Gastrocnemius medialis (tissue), 4 donors: Measurements from ENCODE around the gene GAPVD1. TPM values are rescaled to one million over a fixed set of nuclear protein-coding genes. Genes with fewer than 3 reads are reported as not detected.

Experiments
- ATAC-seq, 2 donors: fragments of 150-250 bp; one replicate each; pipeline ENCODE4 v1.9.1; 2016
- DNase-seq, 2 donors: peaks; one replicate each; pipeline ENCODE4 v3.0.0-alpha.2; 2019
- H3K27ac ChIP-seq, 4 donors: fragments of 200-600 bp; sonication (generic); 1 replicate in 1 of 4; 2 replicates in 3 of 4; pipeline ENCODE4 v1.5.1; 2016 to 2018; ENCODE audit warnings: mild to moderate bottlenecking in 2 of 4, moderate library complexity in 1 of 4
- H3K27me3 ChIP-seq, 3 donors: fragments of 200-600 bp; sonication (generic) in 2 of 3; 1 replicate in 1 of 3; 2 replicates in 2 of 3; pipeline versions ENCODE4 v1.5.1 to v1.6.0; 2016 to 2019; ENCODE audit warnings: mild to moderate bottlenecking in 1 of 3, moderate library complexity in 1 of 3
- H3K36me3 ChIP-seq, 2 donors: fragments of 200-600 bp; sonication (generic) in 1 of 2; one replicate each; pipeline ENCODE4 v1.5.1; 2017 to 2018
- H3K4me1 ChIP-seq, 2 donors: fragments of 200-600 bp; sonication (generic) in 1 of 2; one replicate each; pipeline ENCODE4 v1.5.1; 2016 to 2017; ENCODE audit warnings: mild to moderate bottlenecking in 2 of 2
- H3K4me3 ChIP-seq, 4 donors: fragments of 200-600 bp; sonication (generic) in 3 of 4; 1 replicate in 1 of 4; 2 replicates in 3 of 4; pipeline ENCODE4 v1.5.1; 2016 to 2019; ENCODE audit warnings: mild to moderate bottlenecking in 2 of 4
- H3K9me3 ChIP-seq, 3 donors: fragments of 200-600 bp; sonication (generic) in 2 of 3; 1 replicate in 1 of 3; 2 replicates in 2 of 3; pipeline ENCODE4 v1.5.1; 2016 to 2019
- POLR2A ChIP-seq, 2 donors: fragments of 450-650 bp; IDR thresholded peaks; one replicate each; pipeline ENCODE4 v1.6.1; 2017; ENCODE audit warnings: antibody characterized with exemption in 2 of 2, mild to moderate bottlenecking in 2 of 2, moderate library complexity in 2 of 2
- in situ Hi-C, 4 donors: fragments of 200-750 bp; cut with MboI; loops; one replicate each; pipeline versions ENCODE4 v1.15.0 to v1.8.0; 2017; ENCODE audit warnings: low sequenced_read_pairs in 4 of 4
- intact Hi-C: fragments of 100-400 bp; cut with DNase I; formaldehyde crosslinking; loops from one replicate; pipeline ENCODE4 v1.15.1; 2023; ENCODE audit warnings: low total_unique reads
- total RNA-seq, 4 donors: library from RNA; depleted of rRNA; stranded (reverse); fragments of >200 nt; gene quantifications; one replicate each; pipeline versions ENCODE4 v1.1.0 to v1.2.3, GENCODE V29; 2016
- TF ChIP-seq, protein P1 (sequence below), 5 experiments: fragments of 450-650 bp in 3 of 5; fragments of 200-600 bp in 2 of 5; sonication (generic) in 2 of 5; IDR thresholded peaks in 4 of 5; conservative IDR thresholded peaks in 1 of 5; 1 replicate in 4 of 5; 2 replicates in 1 of 5; pipeline ENCODE4 v1.5.1; 2016 to 2019; ENCODE audit warnings: antibody characterized with exemption in 5 of 5, mild to moderate bottlenecking in 3 of 5, moderate library complexity in 3 of 5

Gene GAPVD1
- total RNA-seq, 4 donors from 2014 or later: 46.9 to 66.8 (median 53.6) TPM

DNA sequence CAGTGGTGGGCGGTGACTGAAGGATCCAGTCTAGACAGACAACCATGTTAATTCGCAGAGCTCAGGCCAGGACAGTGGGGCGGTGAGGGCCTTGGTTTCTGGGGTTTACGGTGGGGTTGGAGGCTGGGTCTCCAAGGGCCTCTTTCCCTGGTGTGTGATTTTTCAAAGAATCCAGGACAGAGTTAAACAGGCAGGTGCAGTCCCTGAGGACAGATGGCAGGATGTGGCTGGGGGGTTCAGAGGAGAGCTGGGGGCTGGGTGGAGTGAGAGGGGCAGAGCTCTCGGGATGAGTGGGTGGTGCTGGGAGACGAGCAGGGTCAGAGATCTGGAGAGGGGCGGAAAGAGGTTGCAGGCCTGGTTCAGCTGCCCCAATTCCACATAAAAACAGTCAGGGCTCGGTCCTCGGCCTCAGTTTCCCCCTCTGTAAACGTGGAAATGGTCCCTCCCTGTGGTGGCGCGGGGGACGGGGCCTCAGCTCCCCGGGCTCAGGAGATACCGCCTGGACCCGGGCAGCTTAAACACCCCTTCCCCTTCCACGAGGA is 145.9 kb downstream of the GAPVD1 start:
- peak overlapping the region; percentile 50 to 59 (median 54) for H3K4me3 ChIP-seq
- H3K36me3 ChIP-seq: no peaks in the 10 kb centered on the region
- in situ Hi-C loops: loop anchor here (10.0 to 25.0 kb wide), 3 partner anchors 230 to 1080 kb away; no protein-coding TSS in a partner anchor
- DNase-seq (no peak), ATAC-seq (peak in 1 of 2 donors; percentile 36)
- peaks cover 3 to 8% of the 10 kb centered on the region in 2 donors for H3K4me1 ChIP-seq
- H3K9me3 ChIP-seq: no peaks in the 10 kb centered on the region
- intact Hi-C loops: loop anchor here (10.0 kb wide), 2 partner anchors 227 to 1087 kb away; no protein-coding TSS in a partner anchor
- H3K27ac ChIP-seq: no peak overlapping the region
- peaks cover 17 to 25% (median 24%) of the 10 kb centered on the region in 3 donors for H3K27me3 ChIP-seq
- TF ChIP-seq, protein P1, sequence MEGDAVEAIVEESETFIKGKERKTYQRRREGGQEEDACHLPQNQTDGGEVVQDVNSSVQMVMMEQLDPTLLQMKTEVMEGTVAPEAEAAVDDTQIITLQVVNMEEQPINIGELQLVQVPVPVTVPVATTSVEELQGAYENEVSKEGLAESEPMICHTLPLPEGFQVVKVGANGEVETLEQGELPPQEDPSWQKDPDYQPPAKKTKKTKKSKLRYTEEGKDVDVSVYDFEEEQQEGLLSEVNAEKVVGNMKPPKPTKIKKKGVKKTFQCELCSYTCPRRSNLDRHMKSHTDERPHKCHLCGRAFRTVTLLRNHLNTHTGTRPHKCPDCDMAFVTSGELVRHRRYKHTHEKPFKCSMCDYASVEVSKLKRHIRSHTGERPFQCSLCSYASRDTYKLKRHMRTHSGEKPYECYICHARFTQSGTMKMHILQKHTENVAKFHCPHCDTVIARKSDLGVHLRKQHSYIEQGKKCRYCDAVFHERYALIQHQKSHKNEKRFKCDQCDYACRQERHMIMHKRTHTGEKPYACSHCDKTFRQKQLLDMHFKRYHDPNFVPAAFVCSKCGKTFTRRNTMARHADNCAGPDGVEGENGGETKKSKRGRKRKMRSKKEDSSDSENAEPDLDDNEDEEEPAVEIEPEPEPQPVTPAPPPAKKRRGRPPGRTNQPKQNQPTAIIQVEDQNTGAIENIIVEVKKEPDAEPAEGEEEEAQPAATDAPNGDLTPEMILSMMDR (IDR thresholded peaks at IDR 0.05 in 4 of 5, conservative IDR thresholded peaks at IDR 0.05 in 1 of 5): no peak
- TF ChIP-seq POLR2A (IDR thresholded peaks at IDR 0.05): no peak

DNA sequence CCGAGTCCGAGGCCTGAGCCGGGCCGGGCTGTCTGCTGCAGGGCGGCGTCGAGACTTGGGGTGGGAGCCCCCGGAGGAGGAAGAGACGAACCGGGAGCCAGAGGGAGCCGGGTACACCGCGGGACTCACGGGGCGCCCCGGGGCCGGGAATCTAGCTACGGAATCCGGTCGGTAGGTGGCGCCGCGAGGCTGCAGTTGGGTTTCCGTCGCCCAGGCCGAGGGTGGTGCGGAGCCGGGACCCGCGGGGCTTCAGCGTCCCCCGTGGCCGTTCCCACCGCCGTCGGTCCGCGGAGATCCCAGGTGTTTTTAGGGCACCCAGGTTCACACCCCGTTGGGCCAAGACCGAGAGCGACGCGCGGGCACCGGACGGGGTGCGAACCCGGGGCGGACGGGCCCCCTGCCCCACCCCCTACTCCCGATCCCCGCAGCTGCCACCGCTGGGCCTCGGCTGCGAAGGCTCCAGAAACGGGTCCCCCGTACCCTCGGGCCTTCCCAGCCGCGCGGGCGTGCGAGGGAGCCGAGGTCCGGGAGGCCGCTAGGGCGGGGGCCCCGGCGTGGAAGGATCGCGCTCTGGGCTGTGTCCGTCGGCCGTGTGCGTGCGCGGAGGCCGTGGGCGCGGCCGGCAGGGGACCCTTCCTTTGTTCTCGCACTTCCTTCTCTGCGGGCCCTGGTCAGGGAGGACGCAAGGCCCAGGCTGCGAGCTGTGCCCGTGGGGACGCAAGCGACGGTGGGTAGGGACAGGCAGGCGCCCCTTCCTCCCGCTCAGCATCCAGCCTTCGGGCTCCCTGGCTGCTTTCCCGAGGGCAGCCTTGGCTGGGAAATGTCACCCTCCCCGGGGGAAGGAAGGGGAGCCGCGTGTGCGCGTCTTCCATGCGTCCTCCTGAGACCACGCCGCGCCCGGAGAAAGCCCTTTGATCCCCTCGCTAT is 146.6 kb downstream of the GAPVD1 start:
- Histone ChIP-seq H3K4me3 (peak overlapping the region; percentile 50 to 59 (median 54)), H3K9me3 (no peaks in the 10 kb centered on the region), H3K4me1 (peaks cover 3 to 8% of the 10 kb centered on the region in 2 donors), H3K27me3 (peaks cover 17 to 25% (median 24%) of the 10 kb centered on the region in 3 donors), H3K36me3 (no peaks in the 10 kb centered on the region), H3K27ac (no peak overlapping the region)
- intact Hi-C loops (loop anchor here (1.0 to 10.0 kb wide), 3 partner anchors 227 to 1087 kb away; no protein-coding TSS in a partner anchor), in situ Hi-C loops (loop anchor here (10.0 to 25.0 kb wide), 3 partner anchors 229 to 1079 kb away; no protein-coding TSS in a partner anchor)
- ATAC-seq: peak; percentile 65 to 73
- peak; percentile 30 to 34 for DNase-seq
- TF ChIP-seq, protein P1 (IDR thresholded peaks at IDR 0.05 in 4 of 5, conservative IDR thresholded peaks at IDR 0.05 in 1 of 5): peak; percentile 24 to 85 (median 69)
- no peak for TF ChIP-seq POLR2A (IDR thresholded peaks at IDR 0.05)

DNA sequence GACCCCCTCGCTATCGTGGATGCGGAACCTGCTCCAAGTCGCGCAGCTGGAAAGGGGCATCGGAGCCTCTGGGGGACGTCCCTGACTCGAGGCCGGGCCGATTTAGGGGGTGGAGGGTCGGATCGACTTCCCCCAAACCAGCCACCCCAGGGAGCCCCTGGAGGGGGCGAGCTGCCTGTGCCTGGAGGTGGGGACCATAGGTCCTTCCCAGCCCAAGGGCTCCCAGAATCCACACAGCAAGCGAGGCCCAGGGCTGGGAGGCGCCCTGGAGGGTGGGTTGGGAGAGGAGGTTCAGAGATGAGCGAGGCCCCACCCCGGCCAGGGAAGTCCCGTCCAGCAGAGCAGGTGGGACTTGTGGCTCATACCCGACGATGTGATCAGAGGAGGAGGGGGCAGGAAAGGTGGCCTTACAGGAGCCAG is 147.6 kb downstream of the GAPVD1 start:
- TF ChIP-seq, protein P1 (IDR thresholded peaks at IDR 0.05 in 4 of 5, conservative IDR thresholded peaks at IDR 0.05 in 1 of 5): no peak
- TF ChIP-seq POLR2A (IDR thresholded peaks at IDR 0.05): no peak
- Histone ChIP-seq H3K27me3 (peaks cover 17 to 25% (median 24%) of the 10 kb centered on the region in 3 donors), H3K27ac (no peak overlapping the region), H3K9me3 (no peaks in the 10 kb centered on the region), H3K36me3 (no peaks in the 10 kb centered on the region), H3K4me3 (no peak overlapping the region), H3K4me1 (peaks cover 3 to 8% of the 10 kb centered on the region in 2 donors)
- intact Hi-C loops (loop anchor here (10.0 kb wide), 2 partner anchors 226 to 1086 kb away; no protein-coding TSS in a partner anchor), in situ Hi-C loops (loop anchor here (10.0 to 25.0 kb wide), 3 partner anchors 228 to 1078 kb away; no protein-coding TSS in a partner anchor)
- DNase-seq: no peak
- no peak for ATAC-seq

DNA sequence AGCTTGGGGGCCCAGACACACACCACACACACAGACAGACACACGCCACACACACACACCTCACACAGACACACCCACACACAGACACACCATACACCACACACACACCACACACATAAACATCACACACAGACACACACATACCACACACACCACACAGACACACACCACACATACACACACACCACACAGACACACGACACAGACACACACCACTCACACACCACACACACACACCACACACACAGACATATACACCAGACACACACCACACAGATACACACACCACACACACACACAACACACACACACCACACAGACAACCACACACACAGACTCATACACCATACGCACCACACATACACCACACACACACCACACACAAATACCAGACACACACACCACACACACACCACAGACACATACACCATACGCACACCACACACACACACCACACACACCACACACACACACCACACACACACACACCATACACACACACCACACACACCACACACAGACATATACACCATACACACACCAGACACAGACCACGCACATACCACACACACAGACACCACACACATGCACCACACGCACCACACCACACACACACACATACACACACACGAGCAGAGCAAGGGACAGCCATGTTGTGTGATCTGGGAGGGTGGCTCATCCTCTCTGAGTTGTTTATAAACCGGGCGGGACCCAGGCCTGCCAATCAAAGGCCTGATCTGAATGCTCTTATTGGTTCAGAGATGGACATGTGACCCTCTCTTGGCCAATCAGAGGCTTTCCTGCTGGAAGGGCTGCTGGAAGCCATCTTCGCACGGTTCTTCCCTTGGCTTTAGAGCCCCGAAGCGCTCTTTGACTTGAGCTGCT is 148.3 kb downstream of the GAPVD1 start:
- Histone ChIP-seq H3K27ac (no peak overlapping the region), H3K4me3 (no peak overlapping the region), H3K36me3 (no peaks in the 10 kb centered on the region), H3K27me3 (peaks cover 17 to 25% (median 24%) of the 10 kb centered on the region in 3 donors), H3K9me3 (no peaks in the 10 kb centered on the region), H3K4me1 (peaks cover 3 to 8% of the 10 kb centered on the region in 2 donors)
- intact Hi-C loops (loop anchor here (10.0 kb wide), 2 partner anchors 225 to 1085 kb away; no protein-coding TSS in a partner anchor), in situ Hi-C loops (loop anchor here (5.0 to 25.0 kb wide), 4 partner anchors 227 to 1077 kb away; no protein-coding TSS in a partner anchor)
- TF ChIP-seq POLR2A (IDR thresholded peaks at IDR 0.05): no peak
- TF ChIP-seq, protein P1 (IDR thresholded peaks at IDR 0.05 in 4 of 5, conservative IDR thresholded peaks at IDR 0.05 in 1 of 5): no peak
- ATAC-seq: no peak
- no peak for DNase-seq
